ENCODE measurements around the gene SMIM5.

SMIM5 gene

DNA sequence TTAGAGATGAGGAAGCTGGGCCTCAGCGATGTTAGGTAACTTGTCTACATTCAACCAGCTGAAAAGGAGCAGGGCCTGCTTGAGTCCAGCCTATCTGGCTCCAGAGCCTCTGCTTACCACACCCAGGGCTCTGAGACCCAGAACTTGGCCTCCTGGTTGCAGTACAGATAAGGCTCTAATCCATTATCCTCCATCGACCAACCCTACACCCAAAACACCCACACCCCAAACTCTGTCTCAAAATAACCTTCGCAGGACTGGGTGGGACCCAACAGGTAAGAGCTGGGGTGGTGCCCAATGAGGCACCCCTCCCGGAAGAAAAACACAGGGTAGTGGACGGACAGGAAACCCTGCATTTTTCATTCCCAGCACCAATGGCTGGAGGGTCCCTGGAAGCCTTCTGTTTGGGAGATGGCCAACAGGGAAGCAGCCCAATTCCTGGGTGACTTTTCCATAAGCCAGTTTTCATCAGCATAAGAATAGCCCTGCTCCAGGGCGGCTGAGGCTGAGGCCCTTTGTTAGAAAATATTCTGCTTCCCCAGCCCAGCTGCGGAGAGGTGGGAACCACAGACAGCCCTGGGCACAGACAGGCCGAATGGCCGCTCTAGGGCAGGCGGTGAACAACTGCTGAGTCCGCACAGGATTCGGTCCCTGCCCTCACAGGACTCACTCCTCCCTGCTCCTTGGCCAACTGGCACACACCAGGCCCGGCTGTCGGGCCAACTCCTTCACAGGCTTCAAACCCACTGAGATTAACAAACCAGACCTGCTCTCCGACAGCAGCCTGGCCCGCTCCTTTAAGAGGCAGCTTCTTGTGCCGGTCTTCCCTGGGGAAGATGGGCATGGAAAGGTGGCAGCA, 9.8 kb downstream of the SMIM5 start:
- in situ Hi-C loops (cut with HindIII; ENCODE audit: low sequenced_read_pairs) = no loop called here
- no peak for DNase-seq (ENCODE audit: low read depth)
- no peak overlapping the region for H3K4me3 ChIP-seq (ENCODE audit: low read depth, low read length)
- TF ChIP-seq, protein P1, sequence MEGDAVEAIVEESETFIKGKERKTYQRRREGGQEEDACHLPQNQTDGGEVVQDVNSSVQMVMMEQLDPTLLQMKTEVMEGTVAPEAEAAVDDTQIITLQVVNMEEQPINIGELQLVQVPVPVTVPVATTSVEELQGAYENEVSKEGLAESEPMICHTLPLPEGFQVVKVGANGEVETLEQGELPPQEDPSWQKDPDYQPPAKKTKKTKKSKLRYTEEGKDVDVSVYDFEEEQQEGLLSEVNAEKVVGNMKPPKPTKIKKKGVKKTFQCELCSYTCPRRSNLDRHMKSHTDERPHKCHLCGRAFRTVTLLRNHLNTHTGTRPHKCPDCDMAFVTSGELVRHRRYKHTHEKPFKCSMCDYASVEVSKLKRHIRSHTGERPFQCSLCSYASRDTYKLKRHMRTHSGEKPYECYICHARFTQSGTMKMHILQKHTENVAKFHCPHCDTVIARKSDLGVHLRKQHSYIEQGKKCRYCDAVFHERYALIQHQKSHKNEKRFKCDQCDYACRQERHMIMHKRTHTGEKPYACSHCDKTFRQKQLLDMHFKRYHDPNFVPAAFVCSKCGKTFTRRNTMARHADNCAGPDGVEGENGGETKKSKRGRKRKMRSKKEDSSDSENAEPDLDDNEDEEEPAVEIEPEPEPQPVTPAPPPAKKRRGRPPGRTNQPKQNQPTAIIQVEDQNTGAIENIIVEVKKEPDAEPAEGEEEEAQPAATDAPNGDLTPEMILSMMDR (IDR thresholded peaks at IDR 0.05; ENCODE audit: low read depth, low read length, missing control alignments) = no peak

DNA sequence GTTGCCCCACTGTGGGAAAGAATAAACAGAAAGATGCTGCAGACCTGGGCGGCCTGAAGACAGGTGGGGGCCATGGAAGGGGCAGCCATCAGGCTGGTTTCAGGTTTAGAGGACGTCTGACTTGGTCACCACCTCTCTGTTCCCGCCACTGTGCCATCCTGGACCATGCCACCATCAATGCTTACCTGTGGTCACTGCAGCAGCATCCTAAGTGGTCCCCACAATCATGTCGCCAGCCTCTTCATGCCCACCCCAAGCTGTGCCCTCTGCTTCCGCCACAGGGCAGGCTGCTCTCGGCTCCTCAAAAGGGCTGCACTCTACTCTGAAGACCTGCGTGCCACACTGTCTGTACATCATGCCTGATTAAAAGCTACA, 10.4 kb downstream of the SMIM5 start:
- DNase-seq (ENCODE audit: low read depth) = no peak
- in situ Hi-C loops (cut with HindIII; ENCODE audit: low sequenced_read_pairs) = no loop called here
- TF ChIP-seq, protein P1 (IDR thresholded peaks at IDR 0.05; ENCODE audit: low read depth, low read length, missing control alignments) = no peak

DNA sequence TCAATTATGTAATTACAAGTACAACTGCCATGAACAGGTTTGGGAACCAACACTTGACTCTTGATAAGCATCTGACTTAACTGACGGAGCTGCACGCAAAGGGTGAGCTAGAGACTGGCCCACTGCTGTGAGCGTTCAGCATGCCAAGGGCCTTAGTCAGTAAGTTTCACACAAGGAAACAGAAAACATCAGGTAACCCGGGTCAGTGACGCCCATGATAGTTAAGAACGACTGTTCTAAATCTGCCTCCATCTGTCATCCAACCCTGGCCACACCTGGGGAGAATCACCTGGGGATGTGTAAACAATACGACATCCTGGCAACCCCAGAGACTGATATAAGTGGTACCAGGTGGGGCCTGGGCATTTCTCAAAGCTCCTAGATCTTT, 12.3 kb downstream of the SMIM5 start:
- TF ChIP-seq, protein P1 (IDR thresholded peaks at IDR 0.05; ENCODE audit: low read depth, low read length, missing control alignments) = no peak
- no peak for DNase-seq (ENCODE audit: low read depth)
- in situ Hi-C loops (cut with HindIII; ENCODE audit: low sequenced_read_pairs) = no loop called here
- H3K4me3 ChIP-seq (ENCODE audit: low read depth, low read length) = no peak overlapping the region

More for the DNA sequence above, 10.4 kb downstream of the SMIM5 start:
- H3K4me3 ChIP-seq (ENCODE audit: low read depth, low read length) = no peak overlapping the region

DNA sequence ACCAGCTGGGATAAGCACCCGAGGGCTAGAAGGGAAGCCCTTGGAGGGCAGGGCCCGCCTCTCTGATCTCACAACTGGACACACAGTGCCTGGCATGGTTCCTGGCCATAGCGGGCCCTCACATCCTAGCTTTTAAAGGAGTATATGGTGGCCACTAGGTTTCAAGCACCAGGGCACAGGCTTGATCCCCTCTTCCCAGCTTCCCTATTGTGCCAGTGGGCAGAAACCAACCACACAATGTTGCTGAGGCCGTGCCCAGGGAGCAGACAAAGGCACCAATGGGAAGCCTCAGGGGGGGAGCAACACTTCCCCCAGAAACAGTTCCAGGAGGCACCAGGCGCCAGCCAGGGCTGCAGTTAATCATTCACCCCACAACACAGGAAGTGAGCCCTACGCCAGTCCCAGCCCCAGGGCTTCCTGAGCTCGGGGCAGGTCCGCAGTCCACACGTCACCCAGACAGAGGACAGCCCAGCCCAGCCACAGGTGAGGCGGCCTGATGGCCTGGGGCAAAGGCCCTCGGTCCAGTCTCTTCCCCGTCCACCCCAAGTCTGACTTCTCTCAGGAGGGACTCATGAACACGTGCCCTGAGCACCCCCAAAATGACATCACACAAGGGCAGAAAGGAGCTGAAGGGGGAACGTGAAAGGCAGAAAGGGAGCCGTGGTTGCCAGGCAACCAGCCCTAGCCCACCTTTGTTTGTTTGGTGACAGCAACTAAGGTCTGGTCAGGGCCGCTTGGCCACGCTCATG, 12.8 kb downstream of the SMIM5 start:
- no peak overlapping the region for H3K4me3 ChIP-seq (ENCODE audit: low read depth, low read length)
- in situ Hi-C loops (cut with HindIII; ENCODE audit: low sequenced_read_pairs) = no loop called here
- no peak for DNase-seq (ENCODE audit: low read depth)
- TF ChIP-seq, protein P1 (IDR thresholded peaks at IDR 0.05; ENCODE audit: low read depth, low read length, missing control alignments) = no peak

DNA sequence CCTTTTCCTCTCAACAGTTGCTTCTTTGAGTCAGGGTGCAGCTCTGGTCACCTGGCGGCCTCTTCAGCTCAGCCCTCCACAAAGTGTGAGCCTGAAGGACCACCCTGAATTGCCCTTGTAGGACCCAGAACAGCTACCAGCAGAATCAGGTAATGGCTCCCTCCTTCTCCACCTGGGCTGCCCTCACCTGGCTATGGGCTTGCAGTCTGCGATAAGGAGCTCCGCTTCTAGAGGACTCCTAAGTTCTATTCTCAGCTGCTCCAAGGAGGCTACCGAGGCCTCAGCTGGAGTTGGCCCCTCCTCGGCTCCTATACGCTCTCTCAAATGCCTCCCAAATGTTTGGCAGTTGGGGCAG, 13.4 kb downstream of the SMIM5 start:
- TF ChIP-seq, protein P1 (IDR thresholded peaks at IDR 0.05; ENCODE audit: low read depth, low read length, missing control alignments) = no peak
- no peak for DNase-seq (ENCODE audit: low read depth)
- no peak overlapping the region for H3K4me3 ChIP-seq (ENCODE audit: low read depth, low read length)
- in situ Hi-C loops (cut with HindIII; ENCODE audit: low sequenced_read_pairs) = no loop called here

DNA sequence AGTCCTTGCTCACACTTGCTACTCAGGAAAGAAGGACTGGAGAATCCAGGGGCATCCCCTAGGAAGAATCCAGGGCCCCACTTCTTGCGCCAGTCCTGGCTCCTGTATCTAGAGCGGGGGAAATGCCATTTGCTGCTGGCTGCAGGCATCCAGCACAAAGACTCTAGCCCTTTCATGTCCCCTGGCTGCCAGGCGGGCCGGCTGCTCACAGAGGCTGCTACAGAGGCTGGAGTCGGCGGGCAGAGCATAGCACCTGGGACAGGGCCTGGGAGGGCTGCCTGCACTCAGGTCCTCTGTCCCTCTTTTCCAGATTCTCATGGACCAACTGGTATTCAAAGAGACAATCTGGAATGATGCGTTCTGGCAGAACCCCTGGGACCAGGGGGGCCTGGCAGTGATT, 13.8 kb downstream of the SMIM5 start:
- no peak for DNase-seq (ENCODE audit: low read depth)
- in situ Hi-C loops (cut with HindIII; ENCODE audit: low sequenced_read_pairs) = no loop called here
- no peak overlapping the region for H3K4me3 ChIP-seq (ENCODE audit: low read depth, low read length)
- TF ChIP-seq, protein P1 (IDR thresholded peaks at IDR 0.05; ENCODE audit: low read depth, low read length, missing control alignments) = no peak

All from astrocyte of the cerebellum (primary cell).